Measurements from ENCODE around the gene ABHD11. TPM values are rescaled to one million over a fixed set of nuclear protein-coding genes. Genes with fewer than 3 reads are reported as not detected.
"Not testable (repeated sequence)": the region's sequence is repeated elsewhere in the genome, so short reads cannot be mapped to it uniquely, and the experiment has no call there.

The ABHD11 gene
- total RNA-seq, 2 experiments from 2014 or later, result 23.4 to 24.7 TPM

GRCh38 chr7:73721377-73721817 is 17.2 kb downstream of the ABHD11 start:
- H3K27ac Mint-ChIP-seq, result no peak overlapping the region
- peak overlapping the region; percentile 4 for H3K4me3 Mint-ChIP-seq
- H3K36me3 Mint-ChIP-seq, result no peaks in the 10 kb centered on the region
- ATAC-seq (ENCODE audit: low read depth), result no peak
- H3K4me1 Mint-ChIP-seq, result peaks cover 26% of the 10 kb centered on the region
- POLR2A ChIA-PET, result no interaction called here
- no peak for DNase-seq
- H3K27me3 Mint-ChIP-seq, result peaks cover 28% of the 10 kb centered on the region
- H3K9me3 Mint-ChIP-seq, result no peaks in the 10 kb centered on the region

- H3K4me3 Mint-ChIP-seq, result peak overlapping the region; percentile 77
- H3K27ac Mint-ChIP-seq, result peak overlapping the region; percentile 62
- not testable (repeated sequence) for H3K9me3 Mint-ChIP-seq; DNase-seq; ATAC-seq (ENCODE audit: low read depth); H3K36me3 Mint-ChIP-seq
- peaks cover 28% of the 10 kb centered on the region for H3K4me1 Mint-ChIP-seq
- POLR2A ChIA-PET, result interaction anchor here (1.5 kb wide), 1 partner anchor 16 kb away, joined by 3 read pairs; no protein-coding TSS in a partner anchor
- peaks cover 32% of the 10 kb centered on the region for H3K27me3 Mint-ChIP-seq
Observed at GRCh38 chr7:73720443-73720842, 18.2 kb downstream of the ABHD11 start.

- no peak for DNase-seq
- Mint-ChIP-seq H3K36me3 (no peaks in the 10 kb centered on the region), H3K4me1 (peaks cover 28% of the 10 kb centered on the region), H3K27ac (peak overlapping the region; percentile 62), H3K4me3 (peak overlapping the region; percentile 77), H3K9me3 (no peaks in the 10 kb centered on the region), H3K27me3 (peaks cover 32% of the 10 kb centered on the region)
- POLR2A ChIA-PET, result interaction anchor here (0.8 to 1.5 kb wide), 4 partner anchors 15 to 123 kb away, joined by 3 read pairs; partner anchors contain the start of genes ABHD11 and METTL27
- ATAC-seq (ENCODE audit: low read depth), result no peak
Observed at GRCh38 chr7:73719806-73720169, 18.8 kb downstream of the ABHD11 start.

- Mint-ChIP-seq H3K36me3 (no peaks in the 10 kb centered on the region), H3K4me1 (peaks cover 28% of the 10 kb centered on the region), H3K4me3 (peak within 1 kb of the TSS; percentile 86), H3K27me3 (peaks cover 32% of the 10 kb centered on the region), H3K27ac (peak within 1 kb of the TSS; percentile 62), H3K9me3 (no peaks in the 10 kb centered on the region)
- DNase-seq (peak; percentile 85), ATAC-seq (ENCODE audit: low read depth) (peak; percentile 82)
- POLR2A ChIA-PET, result interaction anchor here (0.8 to 1.5 kb wide), 5 partner anchors 16 to 124 kb away, joined by 3 to 4 read pairs (median 3); partner anchors contain the start of genes ABHD11 and METTL27
Observed at GRCh38 chr7:73718905-73719805, 19.4 kb downstream of the ABHD11 start, which contains the start of gene STX1A. Gene STX1A, minus strand, starts transcription at chr7:73719669. Its CDS starts 38 bp downstream, at chr7:73719631.

- ATAC-seq (ENCODE audit: low read depth) (peak; percentile 2), DNase-seq (no peak)
- Mint-ChIP-seq H3K36me3 (no peaks in the 10 kb centered on the region), H3K9me3 (no peaks in the 10 kb centered on the region), H3K27me3 (peaks cover 32% of the 10 kb centered on the region), H3K4me1 (peaks cover 28% of the 10 kb centered on the region), H3K27ac (peak overlapping the region; percentile 21), H3K4me3 (peak overlapping the region; percentile 86)
- POLR2A ChIA-PET, result interaction anchor here (0.9 to 1.5 kb wide), 4 partner anchors 12 to 35 kb away, joined by 4 to 7 read pairs (median 6); partner anchors contain the start of genes ABHD11, BUD23 and DNAJC30
Observed at GRCh38 chr7:73718438-73718881, 20.1 kb downstream of the ABHD11 start.

- Mint-ChIP-seq H3K27ac (peak overlapping the region; percentile 78), H3K27me3 (peaks cover 33% of the 10 kb centered on the region), H3K4me1 (peaks cover 32% of the 10 kb centered on the region), H3K9me3 (no peaks in the 10 kb centered on the region), H3K36me3 (no peaks in the 10 kb centered on the region), H3K4me3 (peak overlapping the region; percentile 86)
- ATAC-seq (ENCODE audit: low read depth) (peak; percentile 70), DNase-seq (peak; percentile 75)
- POLR2A ChIA-PET, result interaction anchor here (0.9 to 1.5 kb wide), 4 partner anchors 12 to 34 kb away, joined by 4 to 7 read pairs (median 6); partner anchors contain the start of genes ABHD11, BUD23 and DNAJC30
Observed at GRCh38 chr7:73717991-73718405, 20.6 kb downstream of the ABHD11 start.

GRCh38 chr7:73717025-73717807 is 21.4 kb downstream of the ABHD11 start:
- Mint-ChIP-seq H3K4me1 (peaks cover 37% of the 10 kb centered on the region), H3K27ac (peak overlapping the region; percentile 78)
- peak; percentile 7 for ATAC-seq (ENCODE audit: low read depth)

GRCh38 chr7:73716318-73716890 is 22.2 kb downstream of the ABHD11 start:
- H3K27ac Mint-ChIP-seq, result no peak overlapping the region
- H3K4me1 Mint-ChIP-seq, result peaks cover 37% of the 10 kb centered on the region
- H3K4me3 Mint-ChIP-seq, result no peak overlapping the region
- POLR2A ChIA-PET, result interaction anchor here (0.6 kb wide), 1 partner anchor 23 kb away, joined by 3 read pairs; no protein-coding TSS in a partner anchor
- H3K27me3 Mint-ChIP-seq, result peaks cover 25% of the 10 kb centered on the region
- ATAC-seq (ENCODE audit: low read depth), result no peak
- no peaks in the 10 kb centered on the region for H3K9me3 Mint-ChIP-seq
- no peaks in the 10 kb centered on the region for H3K36me3 Mint-ChIP-seq
- DNase-seq, result no peak

More at GRCh38 chr7:73717025-73717807, 21.4 kb downstream of the ABHD11 start:
- Mint-ChIP-seq H3K36me3 (no peaks in the 10 kb centered on the region), H3K9me3 (no peaks in the 10 kb centered on the region), H3K4me3 (peak overlapping the region; percentile 86), H3K27me3 (peaks cover 32% of the 10 kb centered on the region)
- POLR2A ChIA-PET, result interaction anchor here (1.0 to 1.5 kb wide), 3 partner anchors 11 to 33 kb away, joined by 4 to 7 read pairs (median 7); partner anchors contain the start of genes ABHD11, BUD23 and DNAJC30
- DNase-seq, result no peak

- no peaks in the 10 kb centered on the region for H3K36me3 Mint-ChIP-seq
- peaks cover 37% of the 10 kb centered on the region for H3K4me1 Mint-ChIP-seq
- DNase-seq (no peak), ATAC-seq (ENCODE audit: low read depth) (no peak)
- peaks cover 20% of the 10 kb centered on the region for H3K27me3 Mint-ChIP-seq
- H3K4me3 Mint-ChIP-seq, result no peak overlapping the region
- POLR2A ChIA-PET, result interaction anchor here (0.6 kb wide), 1 partner anchor 24 kb away, joined by 3 read pairs; no protein-coding TSS in a partner anchor
- H3K9me3 Mint-ChIP-seq, result no peaks in the 10 kb centered on the region
- no peak overlapping the region for H3K27ac Mint-ChIP-seq
Observed at GRCh38 chr7:73715648-73716317, 22.8 kb downstream of the ABHD11 start.

- ATAC-seq (ENCODE audit: low read depth); DNase-seq; H3K27ac Mint-ChIP-seq; H3K9me3 Mint-ChIP-seq; H3K4me3 Mint-ChIP-seq; POLR2A ChIA-PET; H3K36me3 Mint-ChIP-seq: not testable (repeated sequence)
- Mint-ChIP-seq H3K4me1 (peaks cover 30% of the 10 kb centered on the region), H3K27me3 (peaks cover 12% of the 10 kb centered on the region)
Observed at GRCh38 chr7:73713319-73713718, 25.3 kb downstream of the ABHD11 start.

- Mint-ChIP-seq H3K27ac (no peak overlapping the region), H3K9me3 (no peaks in the 10 kb centered on the region), H3K4me1 (peaks cover 24% of the 10 kb centered on the region), H3K36me3 (no peaks in the 10 kb centered on the region), H3K4me3 (no peak overlapping the region), H3K27me3 (peaks cover 12% of the 10 kb centered on the region)
- ATAC-seq (ENCODE audit: low read depth) (no peak), DNase-seq (no peak)
- POLR2A ChIA-PET, result no interaction called here
Observed at GRCh38 chr7:73712773-73713172, 25.8 kb downstream of the ABHD11 start.

- Mint-ChIP-seq H3K4me1 (peaks cover 13% of the 10 kb centered on the region), H3K27me3 (peaks cover 5% of the 10 kb centered on the region), H3K27ac (no peak overlapping the region), H3K4me3 (no peak overlapping the region), H3K9me3 (no peaks in the 10 kb centered on the region), H3K36me3 (no peaks in the 10 kb centered on the region)
- ATAC-seq (ENCODE audit: low read depth) (no peak), DNase-seq (no peak)
- POLR2A ChIA-PET, result no interaction called here
Observed at GRCh38 chr7:73708961-73709549, 29.5 kb downstream of the ABHD11 start.
